GM18861 (cell line): ENCODE results near the gene PITPNB.

ENCODE experiments used
- ATAC-seq: cut with Tn5 transposase; IDR thresholded peaks from one replicate; pipeline ENCODE4 v1.9.1; 2021; ENCODE audit not compliant: unreplicated experiment

The PITPNB gene

DNA sequence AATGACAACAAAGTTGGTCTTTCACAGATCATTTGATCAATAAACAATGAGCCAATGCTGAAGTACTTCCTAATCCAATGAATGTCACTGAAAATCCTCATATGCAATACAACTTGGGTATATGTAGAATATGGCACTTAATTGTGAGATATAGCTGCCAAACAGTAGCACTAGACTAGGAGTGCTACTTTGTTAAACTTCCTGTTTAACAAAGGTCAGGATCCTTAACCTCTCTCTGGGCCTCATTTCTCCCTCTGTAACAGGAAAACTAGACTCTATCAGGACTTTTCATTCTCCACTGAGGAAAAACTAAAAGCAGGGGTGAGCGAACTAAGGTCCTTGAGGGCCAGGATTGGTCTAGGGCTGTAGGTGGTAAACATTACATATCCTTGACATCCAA, 56.1 kb downstream of the PITPNB start:
- no peak for ATAC-seq

- ATAC-seq: no peak
Observed at GRCh38 chr22:27859336-27859735, 59.7 kb downstream of the PITPNB start.

- no peak for ATAC-seq
Observed at GRCh38 chr22:27858626-27859025, 60.4 kb downstream of the PITPNB start.

DNA sequence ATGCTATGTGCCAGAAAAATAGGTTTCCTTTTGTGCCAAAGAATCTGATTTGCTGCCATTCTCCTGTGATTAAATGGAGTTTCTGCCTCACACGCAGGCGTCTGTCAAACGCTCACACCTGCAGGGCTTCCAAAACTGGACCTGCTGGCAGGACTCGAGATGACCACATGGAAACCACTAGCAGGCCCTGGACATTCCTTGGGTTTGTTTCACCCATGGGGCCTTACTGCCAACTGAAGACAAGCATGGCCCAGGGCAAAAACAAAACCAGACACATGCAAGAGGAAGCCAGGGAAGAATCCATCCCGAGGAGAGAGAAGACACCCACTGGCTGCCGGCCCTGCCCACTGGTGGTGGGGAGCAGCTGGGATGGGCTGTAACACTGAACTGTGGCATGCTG, 61.6 kb downstream of the PITPNB start:
- ATAC-seq: no peak

GRCh38 chr22:27856386-27856785, 62.7 kb downstream of the PITPNB start:
- ATAC-seq: no peak

DNA sequence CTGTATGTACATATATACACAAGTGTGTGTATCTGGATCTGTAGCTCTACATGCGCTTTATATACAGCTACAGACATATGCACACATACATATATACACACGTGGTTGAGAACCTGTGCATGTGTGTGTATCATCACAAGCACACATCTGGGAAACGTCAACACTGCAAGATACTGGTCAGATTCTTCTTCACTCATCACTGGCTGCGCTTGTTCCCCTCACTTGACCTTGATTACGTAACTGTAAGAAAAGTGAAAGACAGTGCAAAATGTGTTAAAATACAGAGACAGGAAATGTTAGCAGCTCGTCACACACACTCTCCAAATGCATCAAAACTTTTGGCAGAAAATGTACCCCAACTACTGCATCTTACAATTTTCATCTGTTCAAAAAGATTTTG, 65.6 kb downstream of the PITPNB start:
- no peak for ATAC-seq

DNA sequence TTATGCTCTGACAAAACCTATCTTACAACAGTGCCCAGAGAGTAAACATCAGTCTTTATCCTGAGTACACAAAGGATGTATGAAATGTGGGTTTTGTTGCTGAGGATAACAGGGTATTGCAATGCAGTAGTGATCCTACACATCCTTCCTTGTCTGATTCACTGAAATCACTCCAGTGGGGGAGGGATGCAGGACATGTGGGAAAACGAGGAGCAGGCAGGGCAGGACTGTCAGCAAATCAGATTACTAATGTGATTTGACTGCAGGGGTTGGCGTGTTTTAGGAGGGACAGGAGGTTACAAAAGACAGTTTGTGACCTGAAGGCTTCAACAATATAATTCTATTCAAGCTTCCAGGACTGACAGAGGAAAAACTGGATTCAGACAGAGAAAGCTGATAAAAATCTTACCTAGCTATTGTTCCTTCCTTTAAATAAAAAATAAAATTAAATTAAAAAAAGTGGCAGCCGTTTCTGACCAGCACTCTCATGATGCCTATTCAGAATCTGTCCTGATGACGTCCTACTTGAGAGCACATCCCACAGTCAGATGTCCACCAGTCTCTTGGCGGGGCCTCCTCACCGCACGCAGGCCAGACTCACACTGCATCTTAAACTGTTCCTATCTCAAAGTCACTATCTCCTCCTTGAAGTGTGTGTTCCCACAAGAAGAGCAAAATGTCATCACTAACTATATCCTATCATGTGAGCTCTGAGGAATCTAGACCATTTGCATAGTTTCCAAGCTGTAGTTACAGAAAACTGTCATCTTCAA, 66.9 kb downstream of the PITPNB start:
- no peak for ATAC-seq

- no peak for ATAC-seq
Observed at GRCh38 chr22:27850000-27850521, 69.0 kb downstream of the PITPNB start.

GRCh38 chr22:27848005-27848404, 71.1 kb downstream of the PITPNB start:
- no peak for ATAC-seq

- no peak for ATAC-seq
Observed at GRCh38 chr22:27846910-27847309, 72.1 kb downstream of the PITPNB start.

- ATAC-seq: no peak
Observed at GRCh38 chr22:27846248-27846757, 72.8 kb downstream of the PITPNB start.

DNA sequence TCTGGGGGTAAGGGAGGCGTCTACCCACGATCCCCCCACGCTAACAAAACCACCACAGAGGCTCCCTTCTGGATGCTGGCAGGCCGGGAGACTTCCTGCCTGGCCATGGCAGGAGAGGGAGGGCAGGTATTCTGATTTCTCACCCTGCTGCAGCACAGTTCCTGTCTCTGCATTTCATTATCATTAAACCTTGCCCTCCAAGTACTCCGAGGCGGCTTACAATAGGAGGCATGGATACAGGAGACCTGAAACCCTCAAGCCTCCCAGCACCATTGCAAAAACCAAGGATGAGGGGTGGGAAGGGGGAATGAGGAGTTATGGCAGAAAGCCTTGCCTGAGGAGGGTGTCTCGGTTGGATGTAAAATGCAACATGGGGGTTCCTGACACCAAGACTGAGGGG, 73.4 kb downstream of the PITPNB start:
- no peak for ATAC-seq

DNA sequence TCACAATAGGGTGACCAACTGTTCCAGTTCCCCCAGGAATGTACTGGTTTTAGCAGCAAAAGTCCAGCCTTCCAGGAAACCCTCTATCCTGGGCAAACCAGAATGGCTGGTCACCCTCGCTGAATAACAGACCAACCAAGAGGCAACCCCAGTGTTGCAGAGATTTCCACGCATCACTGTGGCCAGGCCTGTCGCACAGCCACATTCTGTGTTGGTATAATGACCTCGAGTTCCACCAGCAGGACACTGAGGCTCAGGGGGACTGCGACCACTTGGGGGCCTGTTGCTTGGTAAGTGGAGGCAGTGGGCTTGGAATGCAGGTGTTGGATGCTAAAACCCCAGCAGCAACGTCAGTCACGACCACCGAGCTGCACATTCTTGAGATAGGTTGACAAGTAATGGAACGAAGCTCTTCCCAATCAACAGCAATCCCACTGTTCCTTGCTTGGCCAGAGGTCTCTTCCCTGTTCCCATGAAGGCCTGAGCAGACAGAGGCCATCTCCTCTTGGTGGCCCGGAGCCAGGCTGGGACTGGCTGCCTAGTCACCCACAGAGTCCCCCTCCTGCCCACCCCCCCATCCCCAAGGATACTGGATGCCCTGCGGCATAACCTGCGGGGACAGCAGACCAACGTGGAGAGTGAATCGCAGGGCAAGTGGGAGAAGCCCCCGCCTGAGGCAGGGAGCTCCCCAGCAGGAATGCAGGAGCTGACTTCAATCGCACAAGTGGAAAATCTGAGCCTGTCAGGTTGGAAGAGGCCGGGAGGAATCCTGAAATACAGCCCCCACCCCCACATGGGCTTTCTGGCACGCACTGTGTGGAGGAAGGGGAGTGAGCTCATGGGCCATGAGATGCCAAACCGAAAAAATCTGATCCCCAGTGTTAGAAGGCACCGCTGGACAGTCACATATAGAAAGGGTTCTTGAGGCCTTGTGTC, 74.1 kb downstream of the PITPNB start:
- no peak for ATAC-seq

DNA sequence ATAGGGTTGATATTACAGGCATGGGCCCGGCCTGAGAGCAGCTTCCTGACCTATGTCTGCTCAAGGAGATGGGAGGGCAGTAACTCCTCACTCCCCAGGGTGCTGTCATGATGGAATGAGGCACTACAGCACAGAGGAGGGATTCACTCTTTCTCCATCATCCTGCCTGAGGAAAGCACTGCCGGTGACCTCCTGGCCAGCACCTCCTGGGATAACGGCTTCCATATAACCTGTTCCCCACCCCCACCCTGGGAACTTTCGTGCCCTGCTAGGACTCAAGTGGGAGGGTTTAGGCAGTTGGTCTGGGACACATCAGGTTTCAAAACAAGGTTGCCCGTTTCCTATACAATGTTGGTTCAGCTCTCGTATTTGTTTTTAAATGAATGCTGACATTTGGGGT, 74.8 kb downstream of the PITPNB start:
- ATAC-seq: no peak

GRCh38 chr22:27843441-27843840, 75.6 kb downstream of the PITPNB start:
- ATAC-seq: no peak

- no peak for ATAC-seq
Observed at GRCh38 chr22:27842669-27843431, 76.2 kb downstream of the PITPNB start.

GRCh38 chr22:27842201-27842600, 76.9 kb downstream of the PITPNB start:
- no peak for ATAC-seq

GRCh38 chr22:27840436-27840835, 78.6 kb downstream of the PITPNB start:
- ATAC-seq: no peak

DNA sequence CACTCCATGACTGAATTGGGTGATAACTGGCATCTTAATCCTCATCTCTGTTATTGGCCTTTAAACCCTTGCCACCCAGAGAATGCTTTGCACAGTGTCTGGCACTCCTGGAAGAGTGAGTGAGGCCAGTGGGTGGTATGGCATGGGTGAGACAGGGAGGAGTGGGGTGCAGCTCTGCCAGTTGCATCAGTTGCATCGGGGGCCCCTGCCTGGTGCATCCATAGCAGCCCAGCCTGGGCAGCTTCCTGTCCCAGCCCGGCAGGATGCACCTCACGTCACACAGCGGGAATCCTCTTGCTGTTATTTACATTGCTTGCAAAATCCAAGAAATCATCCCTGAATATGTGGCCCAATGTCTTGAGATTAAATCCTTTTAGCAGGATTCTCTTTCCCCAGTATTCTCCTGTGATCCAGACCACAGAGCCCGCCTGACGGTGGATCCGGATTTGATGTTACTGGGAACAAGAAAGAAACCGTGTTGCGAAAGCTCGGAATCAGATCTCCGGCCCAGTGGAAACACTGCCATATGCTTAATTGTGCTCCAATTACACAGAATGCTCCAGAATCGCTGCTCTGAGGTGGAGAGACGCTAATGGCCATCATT, 79.9 kb downstream of the PITPNB start:
- no peak for ATAC-seq

DNA sequence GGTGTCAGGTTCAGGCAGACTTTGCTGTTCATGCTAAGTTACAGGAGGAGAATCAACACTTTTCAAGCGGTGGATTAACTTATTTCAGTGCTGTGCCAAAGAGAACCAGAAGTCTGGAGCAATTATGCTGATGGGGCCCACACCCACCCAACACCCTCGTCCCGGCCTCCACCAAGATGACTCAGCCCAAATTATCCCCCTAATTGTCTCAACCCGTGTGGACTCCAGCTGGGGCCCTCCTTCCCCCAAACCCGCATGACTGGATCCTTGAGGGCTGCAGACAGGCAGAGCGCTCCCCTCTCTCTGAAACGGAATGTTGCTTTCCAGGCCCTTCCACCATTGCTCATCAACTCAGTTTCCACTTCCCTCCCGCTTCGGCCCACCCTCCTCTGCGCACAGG, 82.9 kb downstream of the PITPNB start:
- ATAC-seq: no peak

DNA sequence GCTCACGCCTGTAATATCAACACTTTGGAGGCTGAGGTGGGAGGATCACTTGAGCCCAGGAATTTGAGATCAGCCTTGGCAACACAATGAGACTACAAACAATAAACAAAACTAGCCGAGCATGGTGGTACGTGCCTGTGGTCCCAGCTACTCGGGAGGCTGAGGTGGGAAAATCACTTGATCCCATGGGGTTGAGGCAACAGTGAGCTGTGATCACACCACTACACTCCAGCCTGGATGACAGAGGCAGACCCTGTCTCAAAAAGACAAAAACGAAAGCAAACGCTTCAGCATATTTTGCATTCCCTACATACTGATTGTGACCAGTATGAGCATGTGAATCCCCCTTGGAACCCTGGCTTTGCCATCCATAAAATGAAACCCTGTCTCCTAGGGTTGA, 83.6 kb downstream of the PITPNB start:
- no peak for ATAC-seq
